Fibroblast of mammary gland (primary cell): Measurements from ENCODE around the gene DNAI2.
"Not testable (repeated sequence)": the region's sequence is repeated elsewhere in the genome, so short reads cannot be mapped to it uniquely, and the experiment has no call there.

Experiments
- DNase-seq: peaks from one replicate; pipeline ENCODE4 v3.0.0-alpha.2; 2010; ENCODE audit warnings: low read depth
- H3K4me3 ChIP-seq: 2 replicates; pipeline ENCODE4 v1.5.1; 2011; ENCODE audit warnings: low read depth, mild to moderate bottlenecking, low read length, moderate library complexity; ENCODE audit not compliant: control insufficient read depth
- TF ChIP-seq, protein P1 (sequence below): conservative IDR thresholded peaks from 2 replicates; pipeline ENCODE4 v1.5.1; 2011; ENCODE audit warnings: low read depth, low read length, inconsistent platforms; ENCODE audit not compliant: control insufficient read depth, insufficient read depth

DNAI2 gene

DNA sequence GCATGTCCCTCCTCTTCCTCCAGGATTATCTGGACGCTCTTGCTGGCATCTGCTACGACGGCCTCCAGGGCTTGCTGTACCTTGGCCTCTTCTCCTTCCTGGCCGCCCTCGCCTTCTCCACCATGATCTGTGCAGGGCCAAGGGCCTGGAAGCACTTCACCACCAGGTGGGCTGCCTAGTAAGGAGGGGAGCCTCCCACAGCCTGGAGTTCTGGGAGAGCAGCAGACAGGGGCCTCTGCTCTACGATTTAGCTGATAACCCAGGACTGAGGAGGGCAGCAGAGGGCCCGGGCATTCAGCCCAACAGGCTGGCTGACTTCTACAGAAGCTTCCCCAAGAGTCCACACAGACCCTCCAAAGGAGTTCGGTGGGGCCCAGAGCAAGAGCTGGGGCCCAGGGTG, 21.8 kb upstream of the DNAI2 start:
- DNase-seq: no peak
- no peak overlapping the region for H3K4me3 ChIP-seq
- TF ChIP-seq, protein P1, sequence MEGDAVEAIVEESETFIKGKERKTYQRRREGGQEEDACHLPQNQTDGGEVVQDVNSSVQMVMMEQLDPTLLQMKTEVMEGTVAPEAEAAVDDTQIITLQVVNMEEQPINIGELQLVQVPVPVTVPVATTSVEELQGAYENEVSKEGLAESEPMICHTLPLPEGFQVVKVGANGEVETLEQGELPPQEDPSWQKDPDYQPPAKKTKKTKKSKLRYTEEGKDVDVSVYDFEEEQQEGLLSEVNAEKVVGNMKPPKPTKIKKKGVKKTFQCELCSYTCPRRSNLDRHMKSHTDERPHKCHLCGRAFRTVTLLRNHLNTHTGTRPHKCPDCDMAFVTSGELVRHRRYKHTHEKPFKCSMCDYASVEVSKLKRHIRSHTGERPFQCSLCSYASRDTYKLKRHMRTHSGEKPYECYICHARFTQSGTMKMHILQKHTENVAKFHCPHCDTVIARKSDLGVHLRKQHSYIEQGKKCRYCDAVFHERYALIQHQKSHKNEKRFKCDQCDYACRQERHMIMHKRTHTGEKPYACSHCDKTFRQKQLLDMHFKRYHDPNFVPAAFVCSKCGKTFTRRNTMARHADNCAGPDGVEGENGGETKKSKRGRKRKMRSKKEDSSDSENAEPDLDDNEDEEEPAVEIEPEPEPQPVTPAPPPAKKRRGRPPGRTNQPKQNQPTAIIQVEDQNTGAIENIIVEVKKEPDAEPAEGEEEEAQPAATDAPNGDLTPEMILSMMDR: no peak

DNA sequence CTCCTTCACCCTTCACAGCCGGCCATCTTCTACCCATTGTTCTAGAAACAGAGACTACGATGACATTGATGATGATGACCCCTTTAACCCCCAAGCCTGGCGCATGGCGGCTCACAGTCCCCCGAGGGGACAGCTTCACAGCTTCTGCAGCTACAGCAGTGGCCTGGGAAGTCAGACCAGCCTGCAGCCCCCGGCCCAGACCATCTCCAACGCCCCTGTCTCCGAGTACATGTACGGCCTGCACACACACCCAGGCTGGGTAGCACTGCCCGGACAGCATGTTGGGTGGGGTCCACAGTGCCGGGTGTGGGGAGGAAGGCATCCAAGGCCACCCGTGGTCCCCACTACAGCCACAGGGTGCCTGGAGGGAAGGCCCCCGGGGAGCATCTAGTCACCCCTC, 21.0 kb upstream of the DNAI2 start:
- no peak overlapping the region for H3K4me3 ChIP-seq
- TF ChIP-seq, protein P1: no peak
- no peak for DNase-seq

DNA sequence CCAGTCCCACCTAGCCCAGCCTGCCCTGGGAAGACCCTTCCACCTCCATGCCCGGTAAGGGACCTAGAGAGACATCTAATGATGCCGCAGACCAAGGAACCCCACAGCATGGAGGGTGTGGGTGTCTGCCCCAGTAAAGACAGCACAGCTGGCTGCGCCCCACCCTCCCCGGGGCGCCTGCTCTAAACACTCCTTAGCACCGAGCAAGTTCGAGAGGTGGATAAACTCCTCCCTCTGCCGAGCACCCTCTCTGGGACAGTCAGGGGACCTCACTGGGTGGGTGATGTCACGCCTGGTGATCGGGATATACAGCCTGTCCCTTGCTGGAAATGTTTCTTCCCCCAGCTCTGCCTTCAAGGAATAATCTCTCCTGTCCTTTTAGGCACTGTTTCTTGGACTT, 16.7 kb upstream of the DNAI2 start:
- TF ChIP-seq, protein P1: no peak
- DNase-seq: no peak
- H3K4me3 ChIP-seq: no peak overlapping the region

DNA sequence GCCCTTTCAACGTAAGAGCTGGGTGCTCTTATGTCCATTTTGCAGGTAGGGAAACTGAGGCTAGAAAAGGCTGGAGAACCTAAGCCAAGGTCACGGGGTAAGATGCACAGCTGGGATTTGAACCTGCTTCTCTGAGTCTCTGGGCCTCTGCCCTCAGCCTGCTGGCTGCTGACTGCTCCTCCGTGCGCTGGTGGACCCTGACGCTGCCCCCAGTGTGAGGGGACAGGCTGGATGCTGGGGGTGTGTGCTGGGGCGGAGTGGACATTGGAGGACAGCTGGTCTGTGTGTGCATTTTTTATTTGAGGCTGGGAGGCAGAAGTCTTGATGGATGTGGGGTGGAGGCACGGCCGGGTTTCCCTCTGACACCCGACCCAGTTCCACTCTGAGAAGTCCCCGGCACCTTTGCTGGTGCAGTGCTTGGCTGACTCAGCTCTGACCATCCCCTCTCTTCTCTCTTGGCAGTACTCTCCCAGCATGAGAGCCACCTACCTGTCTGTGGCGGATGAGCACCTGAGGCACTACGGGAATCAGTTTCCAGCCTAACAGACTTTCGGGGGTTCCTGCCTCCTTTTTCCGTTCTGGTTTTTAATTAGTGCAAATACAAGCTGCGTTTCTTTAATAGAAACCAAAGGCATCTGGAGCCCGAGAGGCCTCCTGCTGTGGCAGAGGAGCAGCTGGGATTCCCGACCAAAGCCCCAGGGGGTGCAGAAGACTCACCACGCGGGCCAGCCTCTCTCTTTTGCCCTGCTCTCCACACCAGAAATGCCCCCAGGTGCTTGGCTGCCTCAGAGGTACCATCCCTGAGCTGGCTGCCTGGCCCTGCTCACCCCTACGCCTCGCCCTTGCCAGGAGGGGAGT, 14.1 kb upstream of the DNAI2 start:
- TF ChIP-seq, protein P1: no peak
- DNase-seq: no peak

DNA sequence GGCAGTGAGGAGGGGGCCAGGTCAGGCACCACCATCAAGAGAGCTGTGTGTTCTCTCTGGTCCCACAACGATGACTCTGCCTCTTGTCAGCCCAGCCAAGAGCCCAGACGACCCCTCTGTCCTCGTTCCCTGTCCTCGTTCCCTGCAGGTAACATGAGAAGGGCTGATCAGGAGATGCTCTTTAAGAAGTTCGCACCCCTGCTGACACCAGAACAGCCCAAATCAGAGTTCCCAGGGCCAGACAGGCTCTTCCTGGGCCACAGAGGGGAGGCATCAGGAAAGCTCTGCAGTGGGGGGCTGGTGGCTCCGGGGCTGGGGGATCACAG, 13.5 kb upstream of the DNAI2 start:
- no peak overlapping the region for H3K4me3 ChIP-seq
- TF ChIP-seq, protein P1: no peak
- DNase-seq: no peak

More for the DNA sequence above, 14.1 kb upstream of the DNAI2 start:
- no peak overlapping the region for H3K4me3 ChIP-seq

DNA sequence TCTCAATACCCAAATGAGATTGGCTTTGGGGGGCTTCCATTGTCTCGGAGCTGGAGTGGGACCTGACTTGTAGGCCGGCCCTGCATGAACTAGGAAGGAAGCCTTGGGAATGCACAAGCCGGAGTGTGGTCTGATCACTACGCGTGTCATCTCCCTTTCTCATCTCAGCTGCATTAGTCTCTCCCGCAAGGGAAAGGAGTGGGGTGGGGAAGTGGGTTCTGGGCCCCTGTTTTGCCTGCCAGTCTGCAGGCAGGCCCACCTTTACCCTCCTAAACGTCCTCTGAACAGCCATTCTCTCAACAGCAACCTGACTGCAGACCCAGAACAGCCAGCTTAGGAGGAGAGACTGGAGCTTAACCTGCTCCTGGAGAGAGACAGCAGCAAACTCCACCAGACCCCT, 11.4 kb upstream of the DNAI2 start:
- DNase-seq: no peak
- H3K4me3 ChIP-seq: no peak overlapping the region
- TF ChIP-seq, protein P1: no peak

DNA sequence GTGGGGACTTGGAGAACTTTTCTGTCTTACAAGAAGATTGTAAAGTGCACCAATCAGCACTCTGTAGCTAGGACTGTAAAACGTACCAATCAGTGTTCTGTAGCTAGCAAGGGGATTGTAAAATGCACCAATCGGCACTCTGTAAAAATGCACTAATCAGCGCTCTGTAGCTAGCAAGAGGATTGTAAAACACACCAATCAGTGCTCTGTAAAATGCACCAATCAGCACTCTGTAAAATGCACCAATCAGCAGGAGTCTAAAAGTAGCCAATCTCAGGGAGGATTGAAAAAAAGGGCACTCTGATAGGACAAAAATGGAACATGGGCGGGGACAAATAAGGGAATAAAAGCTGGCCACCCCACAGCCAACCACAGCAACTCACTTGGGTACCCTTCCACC, 7.0 kb upstream of the DNAI2 start:
- not testable (repeated sequence) for H3K4me3 ChIP-seq, DNase-seq
